HG03457 (cell line): ENCODE measurements around the gene LEMD2.

Source experiments
- ATAC-seq: cut with Tn5 transposase; IDR thresholded peaks from one replicate; pipeline ENCODE4 v1.9.1; 2021; ENCODE audit warnings: moderate number of reproducible peaks; ENCODE audit not compliant: unreplicated experiment

LEMD2 gene

DNA sequence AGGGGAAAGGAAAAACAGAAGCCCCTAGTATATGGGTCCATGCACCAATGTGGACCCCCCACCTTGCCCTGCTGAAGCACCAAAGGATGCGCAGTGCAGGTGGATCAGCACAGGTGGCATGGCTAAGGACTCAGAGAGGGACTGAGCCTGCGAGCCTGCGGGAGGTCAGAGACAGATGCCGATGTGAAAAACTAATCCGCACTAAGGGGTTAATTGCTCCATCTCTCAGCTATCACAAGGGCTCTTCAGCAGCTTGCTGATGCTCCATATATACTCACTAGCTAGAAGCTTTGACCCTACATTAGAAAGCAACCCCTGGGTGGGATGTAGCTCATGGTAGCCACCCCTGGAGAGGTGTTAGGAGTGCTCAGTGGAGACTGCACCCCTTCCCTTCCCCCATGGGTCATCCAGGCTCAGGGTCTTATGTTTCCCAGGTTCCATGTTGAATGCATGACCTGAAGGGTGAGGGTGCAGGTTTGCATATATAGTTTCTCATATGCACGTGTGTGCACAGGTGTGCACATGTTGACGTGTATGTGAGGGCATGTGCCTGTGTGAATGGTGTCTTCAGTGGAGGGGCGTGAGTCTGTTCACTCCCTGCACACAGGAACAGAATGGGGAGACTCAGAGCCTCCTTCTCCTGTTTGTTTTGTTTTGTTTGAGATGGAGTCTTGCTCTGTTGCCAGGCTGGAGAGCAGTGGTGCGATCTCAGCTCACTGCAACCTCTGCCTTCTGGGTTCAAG lies 28.9 kb downstream of the LEMD2 start:
- ATAC-seq: no peak

GRCh38 chr6:33758815-33759216 lies 30.1 kb downstream of the LEMD2 start:
- ATAC-seq: no peak

- no peak for ATAC-seq
Measured at GRCh38 chr6:33757906-33758305, 31.0 kb downstream of the LEMD2 start.

DNA sequence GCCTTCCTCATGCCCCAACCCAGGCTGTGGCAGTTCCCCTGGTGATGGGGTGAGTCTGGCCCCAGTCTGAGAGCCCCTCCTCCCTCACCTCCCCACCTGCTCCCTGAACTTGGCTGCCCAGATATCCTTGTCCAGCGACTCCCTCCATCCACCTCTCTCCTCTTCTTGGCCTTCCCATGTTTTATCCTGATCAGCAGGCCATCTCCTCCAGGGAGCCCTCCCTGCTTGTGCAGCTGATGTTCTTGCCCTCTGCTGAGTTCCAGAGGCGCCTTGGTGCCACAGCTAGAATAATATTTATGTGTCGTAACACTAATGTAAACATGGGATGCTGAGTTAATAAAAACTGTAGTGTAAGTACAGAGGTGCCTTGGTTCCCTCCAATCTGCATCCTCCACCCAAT lies 31.8 kb downstream of the LEMD2 start:
- no peak for ATAC-seq

DNA sequence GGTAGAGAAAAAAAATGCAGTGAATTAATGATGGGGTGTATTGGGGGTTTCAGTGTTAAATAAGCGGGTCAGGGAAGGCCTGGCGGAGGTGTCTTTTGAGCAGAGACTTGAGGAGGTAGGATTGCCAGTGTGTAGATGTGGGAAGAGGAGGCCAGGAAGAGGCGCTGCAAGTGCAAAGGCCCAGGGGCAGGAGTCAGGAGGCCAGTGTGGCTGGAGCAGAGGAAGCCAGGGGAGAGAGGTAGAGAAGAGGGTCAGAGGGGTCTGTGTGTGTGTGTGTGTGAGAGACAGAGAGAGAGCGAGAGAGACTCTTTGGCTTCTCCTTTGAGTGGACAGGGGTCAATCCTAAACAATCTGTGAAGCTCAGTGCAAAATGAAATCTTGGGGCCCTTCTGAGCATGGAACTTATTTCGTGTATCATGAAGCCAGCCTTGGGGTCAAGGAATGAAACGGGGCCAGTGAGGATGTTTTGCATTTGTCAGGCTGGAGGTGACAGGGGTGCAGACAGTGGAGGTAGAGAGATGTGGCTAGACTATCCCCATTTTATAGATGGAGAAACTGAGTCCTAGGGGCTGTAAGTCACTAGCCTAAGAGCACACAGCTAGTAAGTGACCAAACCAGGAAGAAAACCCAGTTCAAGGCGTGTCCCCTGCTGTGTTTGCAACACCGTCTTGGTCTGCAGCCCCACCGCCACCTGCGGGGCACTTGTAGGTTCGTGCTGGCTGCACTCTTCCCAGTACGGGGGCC lies 32.5 kb downstream of the LEMD2 start:
- no peak for ATAC-seq

DNA sequence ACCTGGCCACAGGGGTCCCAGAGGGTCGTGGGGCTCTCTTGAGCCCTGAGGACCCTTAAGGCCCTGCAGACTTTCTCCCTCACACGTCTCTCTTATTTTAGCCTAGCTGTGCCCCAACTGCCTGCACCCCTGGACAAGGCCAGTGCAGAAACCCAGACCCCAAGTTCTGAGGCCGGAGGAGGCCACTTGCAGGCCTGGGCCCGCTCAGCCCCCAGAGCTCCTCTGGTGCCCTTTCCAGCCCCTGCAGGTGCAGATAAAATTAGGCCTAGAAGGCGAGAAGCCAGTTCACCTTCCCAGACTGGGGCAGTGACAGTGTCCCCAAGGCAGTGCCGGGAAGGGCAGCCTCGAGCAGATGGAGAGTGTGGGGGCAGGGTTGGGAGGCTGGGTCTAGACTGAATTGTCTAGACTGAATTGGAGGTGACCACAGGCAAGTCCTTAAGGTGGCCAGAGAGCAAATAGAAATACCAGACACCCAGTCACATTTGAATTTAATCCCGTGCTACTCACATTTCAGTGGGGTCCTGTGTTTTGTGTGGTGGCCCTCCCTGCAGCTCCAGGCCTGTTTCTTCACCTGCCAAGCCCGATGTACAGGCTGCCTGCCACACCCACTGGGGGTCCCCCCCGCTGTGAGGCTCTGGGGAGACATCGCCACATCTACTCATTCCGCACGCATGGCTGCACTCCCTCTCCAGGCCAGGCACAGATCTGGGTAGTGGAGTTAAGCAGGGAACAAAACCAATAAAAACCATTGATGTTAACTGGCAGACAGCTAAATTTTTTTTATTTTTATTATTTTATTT lies 33.7 kb downstream of the LEMD2 start:
- no peak for ATAC-seq

- no peak for ATAC-seq
Measured at GRCh38 chr6:33754222-33754621, 34.7 kb downstream of the LEMD2 start.

DNA sequence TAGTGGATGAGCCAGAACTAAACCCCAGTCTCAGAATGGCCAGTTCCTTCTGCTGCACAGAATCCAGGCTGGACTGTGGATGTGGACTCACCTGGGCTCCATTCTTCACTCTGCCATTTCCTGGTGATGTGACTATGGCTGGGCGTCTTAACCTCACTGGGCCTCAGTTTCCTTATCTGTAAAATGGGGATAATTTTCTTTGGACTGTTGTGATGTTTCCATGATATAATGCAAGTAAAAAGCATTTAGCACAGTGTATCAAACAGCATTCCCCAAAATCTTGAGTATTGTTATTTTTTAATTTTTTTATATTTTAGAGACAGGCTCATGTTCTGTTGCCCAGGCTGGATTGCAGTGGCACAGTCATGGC lies 36.3 kb downstream of the LEMD2 start:
- ATAC-seq: no peak

DNA sequence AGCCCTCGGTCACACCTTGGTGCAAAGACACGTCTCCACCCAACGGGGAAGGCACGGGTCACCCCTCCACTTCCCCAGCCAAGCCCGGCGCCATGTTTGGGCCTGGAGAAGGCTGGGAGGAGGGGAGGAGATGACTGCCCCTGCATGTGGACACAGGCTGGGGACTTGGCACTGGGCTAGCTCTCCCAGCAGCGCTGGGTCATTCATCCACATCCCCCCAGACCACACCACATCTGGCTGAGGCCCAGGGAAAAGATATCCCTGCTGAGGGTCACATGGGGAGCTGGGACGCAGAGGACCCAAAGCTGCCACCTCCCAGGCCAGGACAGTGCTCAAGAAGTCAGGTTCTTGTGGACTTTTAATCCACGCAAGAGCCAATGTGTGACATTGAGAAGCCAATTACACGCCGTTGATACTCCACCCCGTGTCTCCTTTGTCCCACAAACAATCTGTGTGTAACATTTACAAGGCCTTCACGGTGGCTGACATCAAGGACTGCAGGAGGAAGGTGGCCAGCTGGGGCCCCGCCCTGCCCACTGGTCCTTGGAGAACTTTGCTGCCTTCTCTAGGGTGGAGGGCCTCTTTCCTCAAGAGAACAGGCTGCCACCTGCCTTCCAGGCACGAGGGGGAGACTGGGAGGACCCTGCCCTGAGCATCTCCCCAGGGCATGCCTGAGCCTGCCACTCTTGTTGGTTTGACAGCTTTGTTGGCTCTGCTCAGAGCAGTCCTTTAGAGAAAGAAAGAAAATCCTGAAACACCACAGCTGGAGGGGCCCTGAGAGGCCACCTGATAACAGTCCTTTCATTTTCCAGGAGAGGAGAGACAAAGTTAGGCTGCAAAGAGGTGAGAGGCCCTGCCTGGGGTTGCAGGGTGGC lies 36.9 kb downstream of the LEMD2 start:
- ATAC-seq: no peak

DNA sequence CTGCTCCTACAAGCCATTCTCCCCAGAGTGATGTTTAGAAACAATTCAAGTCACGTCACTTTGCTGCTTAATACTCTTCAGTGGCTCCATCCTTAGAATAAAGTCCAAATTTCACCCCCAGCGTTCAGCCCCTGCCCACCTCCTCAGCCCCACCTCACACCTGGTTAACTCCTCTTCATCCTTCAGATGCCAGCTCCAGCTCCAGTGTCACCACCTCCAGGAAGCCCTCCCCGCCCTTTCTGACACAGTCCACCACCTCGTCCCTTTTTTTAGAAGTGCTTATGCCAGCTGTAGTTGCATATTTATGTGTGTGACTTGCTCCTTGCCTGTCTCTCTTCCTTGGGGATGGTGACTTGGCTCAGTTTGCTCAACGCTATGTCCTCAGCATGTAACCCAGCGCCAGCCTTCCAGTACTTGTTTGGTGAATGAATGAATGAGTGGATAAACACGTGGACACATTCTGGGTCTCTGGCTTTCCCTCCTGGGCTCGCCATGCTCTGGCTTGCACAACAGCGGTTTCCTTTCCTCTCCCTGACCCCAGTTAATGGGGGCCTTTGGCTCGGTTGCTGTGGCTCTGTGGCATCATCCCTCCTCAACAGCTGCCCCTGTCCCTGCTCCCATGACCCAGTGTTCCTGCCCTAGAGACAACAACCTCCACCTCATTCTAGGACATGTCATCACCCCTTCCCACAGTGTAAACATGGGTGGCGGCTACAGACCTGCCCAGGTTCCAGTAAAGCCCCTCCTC lies 38.5 kb downstream of the LEMD2 start:
- ATAC-seq: no peak

DNA sequence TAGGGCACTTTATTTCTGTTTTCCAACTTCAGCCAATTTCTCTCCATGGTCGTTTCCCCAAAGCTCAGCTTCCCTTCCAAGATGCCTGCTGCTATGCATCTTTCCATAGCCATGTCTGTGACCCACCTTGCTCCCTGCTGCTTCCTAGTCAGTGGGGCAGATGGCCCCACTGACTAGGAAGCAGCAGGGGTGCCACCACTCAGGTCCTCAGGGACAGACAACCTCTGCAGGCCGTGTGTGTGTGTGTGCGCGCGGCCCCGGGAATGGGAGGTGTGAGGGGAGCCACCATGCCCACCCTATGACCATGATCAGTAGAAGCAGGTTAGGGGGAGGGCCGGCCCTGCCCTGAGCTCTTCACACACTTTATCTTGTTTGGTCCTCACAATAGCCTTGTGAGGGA lies 39.5 kb downstream of the LEMD2 start:
- no peak for ATAC-seq

DNA sequence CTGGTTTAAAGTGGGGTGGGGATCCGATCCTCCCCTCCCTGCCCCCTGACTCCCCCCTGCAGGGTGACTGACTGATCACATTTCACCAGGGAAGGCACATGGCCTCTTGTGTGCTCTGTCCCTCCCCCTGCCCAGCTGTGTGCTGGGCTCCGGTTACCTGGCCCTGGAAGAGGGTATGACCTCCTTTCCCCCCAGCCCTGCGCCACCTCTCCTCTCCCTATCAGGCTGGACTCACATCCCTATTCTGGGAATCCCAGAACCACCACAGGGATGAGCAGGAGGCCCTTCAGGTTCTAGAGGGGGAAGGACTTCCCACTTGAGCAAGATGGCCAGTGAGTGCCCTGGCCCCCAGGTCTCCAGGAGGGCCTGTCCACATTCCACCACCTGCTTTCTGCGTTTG lies 40.1 kb downstream of the LEMD2 start:
- ATAC-seq: no peak

DNA sequence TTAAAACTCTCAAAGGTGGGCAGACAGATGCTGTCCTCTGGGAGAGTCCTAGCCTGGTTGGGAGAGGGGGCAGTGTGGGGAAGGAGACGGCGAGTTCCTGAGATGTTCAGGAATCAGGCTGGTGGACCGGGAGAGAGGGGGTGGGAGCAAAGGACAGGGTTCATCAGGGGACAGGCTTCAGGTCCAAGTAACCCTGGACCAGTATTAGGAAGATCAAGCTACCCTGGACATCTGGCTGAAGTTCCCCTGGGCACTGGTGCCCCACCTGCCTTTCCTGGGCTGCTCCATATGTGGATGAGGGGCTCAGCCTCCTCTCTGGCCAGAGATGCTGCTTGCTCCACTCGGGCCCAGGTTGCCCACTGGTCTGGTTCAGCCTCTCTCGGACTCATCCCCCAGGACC lies 41.1 kb downstream of the LEMD2 start:
- ATAC-seq: no peak

GRCh38 chr6:33746651-33747100 lies 42.3 kb downstream of the LEMD2 start, which contains the start of gene IP6K3:
Gene IP6K3 (minus strand): TSS chr6:33746905. CDS start chr6:33735476, 11,429 bp downstream.
- no peak for ATAC-seq

GRCh38 chr6:33746036-33746600 lies 42.8 kb downstream of the LEMD2 start:
- ATAC-seq: no peak

- no peak for ATAC-seq
Measured at GRCh38 chr6:33745548-33745947, 43.4 kb downstream of the LEMD2 start.

GRCh38 chr6:33744895-33745546 lies 43.9 kb downstream of the LEMD2 start:
- ATAC-seq: no peak

GRCh38 chr6:33744001-33744848 lies 44.7 kb downstream of the LEMD2 start:
- no peak for ATAC-seq
